Measurements from ENCODE around the gene NELFCD. TPM values are rescaled to one million over a fixed set of nuclear protein-coding genes. Genes with fewer than 3 reads are reported as not detected.

NELFCD gene
- total RNA-seq, 4 donors from 2014 or later = 96.6 to 129 (median 113) TPM

GRCh38 chr20:59022754-59023153 is 41.7 kb downstream of the NELFCD start:
- Histone ChIP-seq H3K36me3 (peaks cover 36 to 44% of the 10 kb centered on the region in 2 donors), H3K27ac (no peak overlapping the region), H3K4me1 (no peaks in the 10 kb centered on the region), H3K27me3 (no peaks in the 10 kb centered on the region), H3K4me3 (replicated peaks in 1 of 3) (no peak overlapping the region), H3K9me3 (no peaks in the 10 kb centered on the region)
- WGBS, 2 donors = 94 to 95% methylated on average over 15 of the region's 15 CpGs
- TF ChIP-seq, protein P1, sequence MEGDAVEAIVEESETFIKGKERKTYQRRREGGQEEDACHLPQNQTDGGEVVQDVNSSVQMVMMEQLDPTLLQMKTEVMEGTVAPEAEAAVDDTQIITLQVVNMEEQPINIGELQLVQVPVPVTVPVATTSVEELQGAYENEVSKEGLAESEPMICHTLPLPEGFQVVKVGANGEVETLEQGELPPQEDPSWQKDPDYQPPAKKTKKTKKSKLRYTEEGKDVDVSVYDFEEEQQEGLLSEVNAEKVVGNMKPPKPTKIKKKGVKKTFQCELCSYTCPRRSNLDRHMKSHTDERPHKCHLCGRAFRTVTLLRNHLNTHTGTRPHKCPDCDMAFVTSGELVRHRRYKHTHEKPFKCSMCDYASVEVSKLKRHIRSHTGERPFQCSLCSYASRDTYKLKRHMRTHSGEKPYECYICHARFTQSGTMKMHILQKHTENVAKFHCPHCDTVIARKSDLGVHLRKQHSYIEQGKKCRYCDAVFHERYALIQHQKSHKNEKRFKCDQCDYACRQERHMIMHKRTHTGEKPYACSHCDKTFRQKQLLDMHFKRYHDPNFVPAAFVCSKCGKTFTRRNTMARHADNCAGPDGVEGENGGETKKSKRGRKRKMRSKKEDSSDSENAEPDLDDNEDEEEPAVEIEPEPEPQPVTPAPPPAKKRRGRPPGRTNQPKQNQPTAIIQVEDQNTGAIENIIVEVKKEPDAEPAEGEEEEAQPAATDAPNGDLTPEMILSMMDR (IDR thresholded peaks at IDR 0.05) = no peak
- no peak for TF ChIP-seq POLR2A (IDR thresholded peaks at IDR 0.05)
- intact Hi-C loops (cut with DNase I) = no loop called here
- no peak for DNase-seq

GRCh38 chr20:59023616-59024015 is 42.6 kb downstream of the NELFCD start:
- Histone ChIP-seq H3K27ac (no peak overlapping the region), H3K9me3 (no peaks in the 10 kb centered on the region), H3K4me1 (peaks cover 5 to 8% of the 10 kb centered on the region in 2 donors), H3K4me3 (replicated peaks in 1 of 3) (no peak overlapping the region), H3K27me3 (no peaks in the 10 kb centered on the region), H3K36me3 (peaks cover 42 to 44% of the 10 kb centered on the region in 2 donors)
- no peak for DNase-seq
- TF ChIP-seq, protein P1 (IDR thresholded peaks at IDR 0.05) = no peak
- TF ChIP-seq POLR2A (IDR thresholded peaks at IDR 0.05) = no peak
- intact Hi-C loops (cut with DNase I) = no loop called here
- WGBS, 2 donors = 90 to 96% methylated on average over 13 of the region's 13 CpGs

DNA sequence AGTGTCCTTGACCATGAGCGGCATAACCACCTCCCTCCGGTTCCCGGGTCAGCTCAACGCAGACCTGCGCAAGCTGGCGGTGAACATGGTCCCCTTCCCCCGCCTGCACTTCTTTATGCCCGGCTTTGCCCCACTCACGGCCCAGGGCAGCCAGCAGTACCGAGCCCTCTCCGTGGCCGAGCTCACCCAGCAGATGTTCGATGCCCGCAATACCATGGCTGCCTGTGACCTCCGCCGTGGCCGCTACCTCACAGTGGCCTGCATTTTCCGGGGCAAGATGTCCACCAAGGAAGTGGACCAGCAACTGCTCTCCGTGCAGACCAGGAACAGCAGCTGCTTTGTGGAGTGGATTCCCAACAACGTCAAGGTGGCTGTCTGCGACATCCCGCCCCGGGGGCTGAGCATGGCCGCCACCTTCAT is 43.1 kb downstream of the NELFCD start:
- H3K27me3 ChIP-seq = no peaks in the 10 kb centered on the region
- no peak overlapping the region for H3K4me3 ChIP-seq (replicated peaks in 1 of 3)
- H3K4me1 ChIP-seq = peaks cover 10 to 13% of the 10 kb centered on the region in 2 donors
- DNase-seq = no peak
- H3K27ac ChIP-seq = no peak overlapping the region
- intact Hi-C loops (cut with DNase I) = no loop called here
- H3K36me3 ChIP-seq = peaks cover 43 to 44% of the 10 kb centered on the region in 2 donors
- H3K9me3 ChIP-seq = no peaks in the 10 kb centered on the region
- TF ChIP-seq, protein P1 (IDR thresholded peaks at IDR 0.05) = no peak
- TF ChIP-seq POLR2A (IDR thresholded peaks at IDR 0.05) = no peak
- WGBS, 2 donors = 93 to 96% methylated on average over 24 of the region's 24 CpGs

- DNase-seq = no peak
- no peaks in the 10 kb centered on the region for H3K9me3 ChIP-seq
- no peak overlapping the region for H3K4me3 ChIP-seq (replicated peaks in 1 of 3)
- TF ChIP-seq, protein P1 (IDR thresholded peaks at IDR 0.05) = no peak
- TF ChIP-seq POLR2A (IDR thresholded peaks at IDR 0.05) = no peak
- intact Hi-C loops (cut with DNase I) = no loop called here
- H3K4me1 ChIP-seq = peaks cover 16 to 21% of the 10 kb centered on the region in 2 donors
- peaks cover 46% of the 10 kb centered on the region in 2 donors for H3K36me3 ChIP-seq
- no peak overlapping the region for H3K27ac ChIP-seq
- 71 to 94% methylated on average over 2 of the region's 2 CpGs for WGBS, 2 donors
- no peaks in the 10 kb centered on the region for H3K27me3 ChIP-seq
Observed at GRCh38 chr20:59025086-59025485, 44.0 kb downstream of the NELFCD start.

- TF ChIP-seq POLR2A (IDR thresholded peaks at IDR 0.05) = no peak
- Histone ChIP-seq H3K4me1 (peaks cover 20 to 25% of the 10 kb centered on the region in 2 donors), H3K36me3 (peaks cover 46 to 47% of the 10 kb centered on the region in 2 donors), H3K4me3 (replicated peaks in 1 of 3) (no peak overlapping the region), H3K9me3 (no peaks in the 10 kb centered on the region), H3K27me3 (no peaks in the 10 kb centered on the region), H3K27ac (no peak overlapping the region)
- no peak for DNase-seq
- intact Hi-C loops (cut with DNase I) = no loop called here
- 96% methylated on average over 4 of the region's 4 CpGs for WGBS, 2 donors
Observed at GRCh38 chr20:59025511-59025910, 44.5 kb downstream of the NELFCD start.

Data from thyroid gland (tissue), 4 donors.